GM10266 (cell line): ENCODE measurements around the gene PRKCZ.

Experiments used
- DNase-seq: peaks from one replicate; pipeline ENCODE4 v3.0.0; 2012; ENCODE audit errors: extremely low spot score
- CTCF ChIP-seq: IDR thresholded peaks from 2 replicates; pipeline ENCODE4 v1.5.1; 2012; ENCODE audit warnings: mild to moderate bottlenecking, low read depth; ENCODE audit not compliant: control insufficient read depth, insufficient read depth; ENCODE audit errors: missing control alignments

Gene PRKCZ

GRCh38 chr1:2159124-2159523 lies 108.9 kb downstream of the PRKCZ start:
- DNase-seq: no peak
- TF ChIP-seq CTCF: no peak

DNA sequence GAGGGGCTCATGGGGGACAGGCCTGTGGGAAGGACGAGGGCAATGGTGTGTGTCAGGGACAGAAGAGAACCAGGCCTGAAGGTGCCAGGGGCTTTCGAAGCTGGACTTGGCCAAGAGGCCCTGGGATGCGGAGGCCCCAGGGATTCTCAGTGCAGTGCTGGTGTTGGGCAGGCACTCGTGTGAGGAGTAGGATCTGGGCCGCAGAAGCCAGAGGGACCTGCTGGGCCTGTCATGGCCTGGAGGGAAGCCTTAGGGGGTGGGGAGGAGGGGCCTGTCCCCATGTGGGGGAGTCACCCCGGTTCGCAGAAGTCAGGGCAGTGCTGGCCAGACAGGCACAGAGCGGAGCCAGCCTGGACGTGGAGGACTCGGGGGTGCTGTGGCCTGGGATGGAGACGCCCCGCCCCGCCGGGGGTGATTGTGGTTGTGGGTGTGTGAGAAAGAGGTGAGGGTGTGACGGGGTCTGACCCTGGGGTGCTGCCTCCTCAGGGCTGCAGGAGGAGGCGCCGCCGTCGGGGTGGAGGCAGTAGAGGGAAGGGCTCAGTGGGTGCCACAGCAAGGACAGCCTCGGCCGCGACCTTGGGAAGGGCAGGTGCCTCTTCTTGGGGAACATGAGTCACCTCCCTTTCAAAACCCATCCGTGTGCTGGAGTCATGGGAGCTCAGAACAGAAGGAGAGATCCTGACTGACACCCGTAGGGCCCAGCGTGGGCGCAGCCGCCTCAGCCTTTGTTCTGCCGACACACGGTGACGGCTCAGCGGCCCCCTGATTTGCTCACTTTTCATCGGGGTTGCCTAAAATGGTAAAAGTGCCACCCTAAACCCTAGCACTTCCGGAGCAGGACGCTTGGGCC lies 110.5 kb downstream of the PRKCZ start:
- no peak for TF ChIP-seq CTCF
- no peak for DNase-seq

DNA sequence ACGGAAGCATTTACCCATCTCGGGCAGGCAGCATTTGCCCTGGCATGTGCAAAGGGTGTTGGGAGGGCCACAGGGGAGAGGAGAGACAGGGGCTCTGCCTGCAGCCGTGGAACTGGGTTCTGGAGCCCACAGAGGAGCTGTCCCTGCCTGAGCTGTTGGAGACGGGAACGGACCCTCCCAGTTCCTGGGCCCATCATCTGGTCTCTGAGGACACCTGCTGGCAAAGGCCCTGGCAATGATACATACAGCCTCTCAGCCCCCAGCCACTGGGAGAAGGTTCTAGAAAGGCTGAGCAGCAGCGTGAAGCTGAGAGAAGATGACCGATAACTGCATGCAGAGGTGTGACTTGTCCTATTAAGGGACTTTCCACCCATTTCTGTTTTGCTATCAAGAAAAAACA lies 113.0 kb downstream of the PRKCZ start:
- no peak for TF ChIP-seq CTCF
- no peak for DNase-seq

DNA sequence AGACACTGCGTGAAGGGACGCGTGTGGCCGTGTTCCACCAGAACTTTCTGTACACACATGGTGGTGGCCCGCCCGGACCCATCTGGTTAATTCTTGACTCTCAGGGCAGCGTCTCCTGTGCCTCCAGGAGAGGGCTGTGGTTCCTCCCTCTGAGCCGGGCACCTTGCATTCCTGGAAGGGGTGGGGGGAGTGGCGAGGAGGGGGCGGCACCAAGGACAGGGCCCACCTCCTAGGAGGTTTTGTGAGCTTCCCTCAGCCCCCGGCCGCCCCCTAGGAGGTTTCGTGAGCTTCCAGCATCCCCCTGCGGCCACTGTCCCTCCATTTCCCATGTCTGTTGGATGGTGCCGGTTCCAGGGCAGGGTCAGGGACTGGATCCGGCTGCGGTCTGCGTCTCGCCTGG lies 115.4 kb downstream of the PRKCZ start:
- no peak for DNase-seq
- no peak for TF ChIP-seq CTCF

DNA sequence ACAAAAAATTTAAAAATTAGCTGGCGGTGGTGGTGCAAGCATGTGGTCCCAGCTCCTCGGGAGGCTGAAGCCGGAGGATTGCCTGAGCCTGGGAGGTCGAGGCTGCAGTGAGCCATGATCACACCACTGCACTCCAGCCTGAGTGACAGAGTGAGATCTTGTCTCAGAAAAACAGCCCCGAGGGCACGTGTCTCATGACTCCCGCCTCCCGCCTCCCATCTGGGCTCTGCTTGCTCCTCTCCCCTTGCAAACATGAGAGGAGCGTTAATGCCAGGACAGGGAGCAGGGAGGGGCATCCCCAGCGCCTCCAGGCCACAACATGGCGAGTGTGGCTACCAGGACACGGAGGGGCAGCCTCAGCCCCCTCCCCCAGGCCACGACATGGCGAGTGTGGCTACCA lies 116.0 kb downstream of the PRKCZ start:
- TF ChIP-seq CTCF: no peak
- DNase-seq: no peak

- TF ChIP-seq CTCF: no peak
- no peak for DNase-seq
Observed at GRCh38 chr1:2166695-2167094, 116.5 kb downstream of the PRKCZ start.

GRCh38 chr1:2168090-2168489 lies 117.9 kb downstream of the PRKCZ start:
- no peak for TF ChIP-seq CTCF

More at GRCh38 chr1:2168090-2168489, 117.9 kb downstream of the PRKCZ start:
- DNase-seq: no peak
